KMS-11 (cell line): ENCODE data around the gene DNAJB11.
A peak's percentile ranks its signal among the peaks of the same experiment; 100 is the strongest.

Experiments
- H2AFZ ChIP-seq: fragments of 200-600 bp; sonication (generic); 2 replicates; pipeline ENCODE4 v1.6.1; 2016; ENCODE audit warnings: antibody characterized with exemption, mixed run types, low read depth
- H3K27ac ChIP-seq: fragments of 200-600 bp; sonication (generic); 2 replicates; pipeline ENCODE4 v1.6.1; 2016; ENCODE audit warnings: mild to moderate bottlenecking, mixed run types
- H3K27me3 ChIP-seq: fragments of 200-600 bp; sonication (generic); 2 replicates; pipeline ENCODE4 v1.6.1; 2017; ENCODE audit warnings: mild to moderate bottlenecking, low read depth, mixed run types, moderate library complexity; ENCODE audit not compliant: insufficient read depth
- H3K36me3 ChIP-seq: fragments of 200-600 bp; sonication (generic); 2 replicates; pipeline ENCODE4 v1.6.1; 2017; ENCODE audit warnings: mild to moderate bottlenecking, mixed run types; ENCODE audit not compliant: insufficient read depth
- H3K4me1 ChIP-seq: fragments of 200-600 bp; sonication (generic); 2 replicates; pipeline ENCODE4 v1.6.1; 2016; ENCODE audit warnings: mild to moderate bottlenecking, low read depth, mixed run types; ENCODE audit not compliant: poor library complexity, severe bottlenecking
- H3K4me2 ChIP-seq: fragments of 200-600 bp; sonication (generic); 2 replicates; pipeline ENCODE4 v1.7.0; 2016; ENCODE audit warnings: mild to moderate bottlenecking, mixed run types
- H3K4me3 ChIP-seq: fragments of 200-600 bp; sonication (generic); IDR thresholded peaks from 2 replicates; pipeline ENCODE4 v1.6.1; 2017; ENCODE audit warnings: low read depth, low read length, mixed read lengths; ENCODE audit not compliant: insufficient read depth
- H3K79me2 ChIP-seq: fragments of 200-600 bp; sonication (generic); 2 replicates; pipeline ENCODE4 v1.6.1; 2016; ENCODE audit warnings: low read depth, mixed run types; ENCODE audit not compliant: insufficient read depth
- H3K9ac ChIP-seq: fragments of 200-600 bp; sonication (generic); 2 replicates; pipeline ENCODE4 v1.6.1; 2016; ENCODE audit warnings: mild to moderate bottlenecking, mixed run types
- H4K20me1 ChIP-seq: fragments of 200-600 bp; sonication (generic); 2 replicates; pipeline ENCODE4 v1.6.1; 2016; ENCODE audit warnings: mild to moderate bottlenecking, mixed run types; ENCODE audit not compliant: insufficient read depth
- TF ChIP-seq, protein P1 (sequence below): fragments of 200-600 bp; sonication (generic); conservative IDR thresholded peaks from 2 replicates; pipeline ENCODE4 v1.6.1; 2017; ENCODE audit warnings: low read depth, mild to moderate bottlenecking, antibody characterized with exemption, low read length, moderate library complexity, mixed read lengths

DNAJB11 gene

DNA sequence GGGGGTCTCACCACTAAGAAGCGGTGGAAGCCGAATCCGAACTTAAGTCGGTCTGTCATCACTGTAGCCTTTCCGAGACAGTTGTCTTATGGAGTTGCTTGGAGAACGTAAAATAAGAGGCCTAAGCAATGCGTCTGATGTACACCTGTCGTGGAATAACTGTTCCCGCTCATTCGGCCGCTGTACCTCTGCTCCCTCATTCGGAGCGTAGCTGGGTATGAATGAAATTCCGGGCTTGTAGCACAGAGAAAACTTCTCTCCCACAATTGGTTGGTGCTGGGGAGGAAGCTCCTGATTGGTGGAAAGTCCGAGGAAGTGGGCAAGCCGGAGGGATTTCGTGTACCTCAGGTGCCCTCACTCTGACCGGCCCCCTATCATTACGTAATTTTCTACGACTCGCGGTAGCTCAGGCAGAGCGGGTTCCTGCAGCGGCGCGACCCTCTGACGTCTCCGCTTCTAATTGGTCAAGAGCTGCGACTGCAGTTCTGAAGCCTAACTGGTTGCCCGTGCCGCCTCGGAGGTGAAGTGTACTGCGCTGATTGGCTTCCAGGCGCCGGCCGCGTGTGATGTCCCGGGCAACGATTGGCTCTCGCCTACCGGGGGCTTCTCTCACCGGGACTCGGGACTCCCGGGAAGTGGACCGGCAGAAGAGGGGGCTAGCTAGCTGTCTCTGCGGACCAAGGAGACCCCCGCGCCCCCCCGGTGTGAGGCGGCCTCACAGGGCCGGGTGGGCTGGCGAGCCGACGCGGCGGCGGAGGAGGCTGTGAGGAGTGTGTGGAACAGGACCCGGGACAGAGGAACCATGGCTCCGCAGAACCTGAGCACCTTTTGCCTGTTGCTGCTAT is at the start of gene DNAJB11:
TSS of gene DNAJB11 (plus strand) at position 625 of the 845 bp plus-strand sequence. CDS start at position 803, 178 bp downstream.
- peak within 1 kb of the TSS; percentile 87 for H3K27ac ChIP-seq
- peak within 1 kb of the TSS; percentile 69 for H2AFZ ChIP-seq
- H3K36me3 ChIP-seq = peaks cover 7% of the 10 kb centered on the region; the same call in 1 of the 2 replicates
- H3K4me2 ChIP-seq = peak within 1 kb of the TSS; percentile 97
- peaks cover 52% of the 10 kb centered on the region for H3K79me2 ChIP-seq
- peak within 1 kb of the TSS; percentile 87 for H3K4me3 ChIP-seq
- TF ChIP-seq, protein P1, sequence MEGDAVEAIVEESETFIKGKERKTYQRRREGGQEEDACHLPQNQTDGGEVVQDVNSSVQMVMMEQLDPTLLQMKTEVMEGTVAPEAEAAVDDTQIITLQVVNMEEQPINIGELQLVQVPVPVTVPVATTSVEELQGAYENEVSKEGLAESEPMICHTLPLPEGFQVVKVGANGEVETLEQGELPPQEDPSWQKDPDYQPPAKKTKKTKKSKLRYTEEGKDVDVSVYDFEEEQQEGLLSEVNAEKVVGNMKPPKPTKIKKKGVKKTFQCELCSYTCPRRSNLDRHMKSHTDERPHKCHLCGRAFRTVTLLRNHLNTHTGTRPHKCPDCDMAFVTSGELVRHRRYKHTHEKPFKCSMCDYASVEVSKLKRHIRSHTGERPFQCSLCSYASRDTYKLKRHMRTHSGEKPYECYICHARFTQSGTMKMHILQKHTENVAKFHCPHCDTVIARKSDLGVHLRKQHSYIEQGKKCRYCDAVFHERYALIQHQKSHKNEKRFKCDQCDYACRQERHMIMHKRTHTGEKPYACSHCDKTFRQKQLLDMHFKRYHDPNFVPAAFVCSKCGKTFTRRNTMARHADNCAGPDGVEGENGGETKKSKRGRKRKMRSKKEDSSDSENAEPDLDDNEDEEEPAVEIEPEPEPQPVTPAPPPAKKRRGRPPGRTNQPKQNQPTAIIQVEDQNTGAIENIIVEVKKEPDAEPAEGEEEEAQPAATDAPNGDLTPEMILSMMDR = no peak
- peaks cover 45% of the 10 kb centered on the region for H3K4me1 ChIP-seq
- H3K9ac ChIP-seq = peak within 1 kb of the TSS; percentile 97
- H4K20me1 ChIP-seq = no peaks in the 10 kb centered on the region
- H3K27me3 ChIP-seq = no peaks in the 10 kb centered on the region

DNA sequence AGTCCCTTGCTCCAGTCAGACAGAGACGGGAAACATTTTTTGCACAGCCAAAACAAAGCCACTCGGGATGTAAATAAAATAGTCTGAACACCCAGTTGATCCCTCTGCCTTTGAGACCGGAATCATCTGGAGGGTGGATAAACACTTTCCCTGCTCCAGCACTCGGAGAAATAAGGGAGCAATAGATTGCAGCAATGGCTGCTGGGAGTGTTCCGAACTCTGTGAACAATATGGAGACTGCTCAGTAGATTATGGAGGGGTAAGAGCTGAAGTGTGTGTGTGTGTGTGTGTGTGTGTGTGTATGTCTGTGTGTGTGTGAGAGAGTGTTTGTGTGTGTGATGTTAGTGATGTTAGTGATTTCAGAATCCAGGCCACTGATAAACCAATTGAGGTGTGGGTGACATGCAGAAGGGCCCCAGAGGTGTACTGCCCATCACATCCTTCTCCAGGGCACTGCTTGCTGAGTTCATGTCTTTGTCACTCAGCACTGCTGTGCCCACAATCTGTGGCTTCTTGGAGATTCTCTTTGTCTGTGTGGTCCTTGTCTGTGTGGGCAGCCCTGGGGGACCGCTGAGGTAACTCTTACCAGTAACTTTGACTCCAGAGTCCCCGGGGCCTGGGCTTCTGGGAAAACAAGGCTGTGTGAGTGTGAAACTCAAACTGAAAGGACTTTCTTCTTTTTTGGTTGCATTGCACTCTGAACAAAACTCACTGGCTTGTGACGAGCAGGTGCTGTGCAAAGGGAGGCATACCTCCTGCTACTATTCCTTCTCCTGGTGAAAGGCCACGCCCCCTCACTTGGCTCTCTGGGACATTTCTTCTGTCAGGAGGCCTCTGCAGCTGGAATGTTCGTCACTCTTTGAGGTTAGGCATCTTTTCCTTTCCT is 49.3 kb upstream of the DNAJB11 start:
- H3K27me3 ChIP-seq = no peaks in the 10 kb centered on the region
- no peak overlapping the region for H3K9ac ChIP-seq
- no peak overlapping the region for H3K4me2 ChIP-seq
- no peaks in the 10 kb centered on the region for H3K79me2 ChIP-seq
- no peak overlapping the region for H2AFZ ChIP-seq
- no peak overlapping the region for H3K27ac ChIP-seq
- no peak overlapping the region for H3K4me3 ChIP-seq
- TF ChIP-seq, protein P1 = no peak
- H3K36me3 ChIP-seq = no peaks in the 10 kb centered on the region
- no peaks in the 10 kb centered on the region for H4K20me1 ChIP-seq
- no peaks in the 10 kb centered on the region for H3K4me1 ChIP-seq

DNA sequence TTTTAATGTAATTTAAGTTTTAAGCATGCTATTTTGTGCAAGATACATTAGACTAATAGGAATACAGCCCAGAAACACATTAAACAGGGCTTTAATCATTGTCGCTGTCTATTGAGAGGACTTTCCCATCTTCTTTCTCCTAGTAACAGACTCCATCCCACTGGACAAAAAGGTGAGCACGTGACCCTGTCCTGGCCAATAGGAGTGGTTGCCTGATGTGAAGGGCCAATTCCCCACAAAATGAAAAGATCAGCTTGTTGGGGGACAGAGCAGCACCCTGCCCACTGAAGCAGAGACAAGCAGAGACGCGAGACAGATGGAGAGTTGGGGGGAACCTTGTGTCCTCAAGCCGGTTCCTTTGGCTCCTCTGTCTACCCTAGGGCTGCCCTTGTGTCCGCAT is 47.5 kb upstream of the DNAJB11 start:
- H3K4me2 ChIP-seq = no peak overlapping the region
- H3K27me3 ChIP-seq = no peaks in the 10 kb centered on the region
- no peaks in the 10 kb centered on the region for H3K36me3 ChIP-seq
- TF ChIP-seq, protein P1 = no peak
- H3K27ac ChIP-seq = no peak overlapping the region
- no peak overlapping the region for H3K9ac ChIP-seq
- H3K4me3 ChIP-seq = no peak overlapping the region
- H2AFZ ChIP-seq = no peak overlapping the region
- H3K79me2 ChIP-seq = no peaks in the 10 kb centered on the region
- no peaks in the 10 kb centered on the region for H4K20me1 ChIP-seq
- H3K4me1 ChIP-seq = no peaks in the 10 kb centered on the region

DNA sequence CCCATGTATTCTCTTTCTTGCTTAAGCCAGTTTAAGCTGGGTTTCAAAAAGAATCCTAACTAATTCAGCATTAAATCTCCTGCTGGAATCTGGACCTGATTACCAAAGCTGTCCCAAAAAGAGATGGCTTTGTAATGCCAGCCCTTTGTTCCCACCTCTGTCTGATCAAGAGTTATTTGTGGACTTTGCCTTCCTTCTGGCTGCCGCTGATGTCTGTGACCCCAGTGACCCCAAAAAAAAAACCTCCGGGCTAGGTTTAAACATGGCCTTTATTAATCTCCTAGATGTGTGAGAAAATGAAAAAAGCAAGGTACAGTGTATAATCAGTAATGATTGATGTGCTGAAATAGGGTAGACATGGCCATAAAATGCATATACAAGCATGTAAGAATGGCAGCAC is 47.1 kb upstream of the DNAJB11 start:
- no peaks in the 10 kb centered on the region for H3K79me2 ChIP-seq
- no peaks in the 10 kb centered on the region for H3K4me1 ChIP-seq
- no peak overlapping the region for H2AFZ ChIP-seq
- TF ChIP-seq, protein P1 = no peak
- no peaks in the 10 kb centered on the region for H3K36me3 ChIP-seq
- no peak overlapping the region for H3K27ac ChIP-seq
- no peak overlapping the region for H3K4me2 ChIP-seq
- no peaks in the 10 kb centered on the region for H4K20me1 ChIP-seq
- H3K9ac ChIP-seq = no peak overlapping the region
- H3K27me3 ChIP-seq = no peaks in the 10 kb centered on the region
- no peak overlapping the region for H3K4me3 ChIP-seq
